Lung microvascular endothelial cell (primary cell): ENCODE data around the gene ZNF792. TPM values are rescaled to one million over a fixed set of nuclear protein-coding genes. Genes with fewer than 3 reads are reported as not detected.
"Not testable (repeated sequence)": the region's sequence is repeated elsewhere in the genome, so short reads cannot be mapped to it uniquely, and the experiment has no call there.

Experiments used
- DNase-seq, 2 donors: peaks; one replicate each; pipeline versions ENCODE4 v3.0.0 to v3.0.0-alpha.2; 2010; ENCODE audit warnings: low read depth in 2 of 2
- total RNA-seq: library from RNA; depleted of rRNA; stranded (reverse); fragments of >200 nt; gene quantifications from 2 replicates; pipeline ENCODE4 v1.2.1, GENCODE V29; 2014

ZNF792 gene
- total RNA-seq, 1 donor from 2014 or later = 39.1 TPM

GRCh38 chr19:34998777-34999497 lies 34.9 kb upstream of the ZNF792 start:
- DNase-seq = no peak

- not testable (repeated sequence) for DNase-seq
These were observed 34.2 kb upstream of the ZNF792 start for GRCh38 chr19:34998224-34998623.

DNA sequence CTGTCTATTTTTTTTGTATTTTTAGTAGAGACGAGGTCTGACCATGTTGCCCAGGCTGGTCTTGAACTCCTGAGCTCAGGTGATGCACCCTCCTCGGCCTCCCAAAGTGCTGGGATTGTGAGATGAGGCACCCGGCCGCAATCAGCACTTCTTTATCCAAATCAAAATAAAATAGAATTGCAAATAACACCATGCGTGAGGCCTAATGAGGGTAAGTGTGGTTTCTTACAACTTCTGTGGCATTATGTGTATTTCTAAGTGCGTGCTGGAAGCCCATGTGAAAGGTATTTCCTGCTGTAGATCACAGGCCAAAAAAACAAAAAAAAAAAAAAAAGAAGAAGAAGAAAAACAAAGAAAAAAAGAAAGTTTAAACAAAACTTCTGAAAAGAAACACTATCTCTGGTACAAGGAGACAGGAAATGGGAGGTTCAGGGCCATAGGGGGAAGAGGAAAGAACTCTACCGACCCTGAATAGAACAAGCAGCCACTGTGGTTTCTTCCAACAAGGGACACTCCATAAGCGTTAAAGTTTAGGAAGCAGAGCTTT lies 33.1 kb upstream of the ZNF792 start:
- DNase-seq = peak; percentile 47 to 53

DNA sequence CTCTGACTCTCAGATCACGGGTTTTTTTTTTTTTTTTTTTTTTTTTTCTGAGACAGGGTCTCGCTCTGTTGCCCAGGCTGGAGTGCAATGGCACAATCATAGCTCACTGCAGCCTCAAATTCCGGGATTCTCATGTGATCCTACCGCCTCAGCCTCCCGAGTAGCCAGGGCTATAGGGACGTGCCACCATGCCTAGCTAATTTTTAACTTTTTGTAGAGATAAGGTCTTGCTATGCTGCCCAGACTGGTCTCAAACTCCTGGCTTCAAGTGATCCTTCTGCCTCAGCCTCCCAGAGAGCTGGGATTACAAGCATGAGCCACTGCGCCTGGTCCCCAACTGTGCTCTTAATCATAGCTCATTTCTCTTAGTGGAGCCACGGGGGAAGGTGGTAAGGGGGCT lies 31.5 kb upstream of the ZNF792 start:
- no peak for DNase-seq

- DNase-seq = peak; percentile 68 to 75
These were observed 30.9 kb upstream of the ZNF792 start for GRCh38 chr19:34994643-34995541.

GRCh38 chr19:34994286-34994642 lies 30.2 kb upstream of the ZNF792 start:
- no peak for DNase-seq

GRCh38 chr19:34992582-34992981 lies 28.6 kb upstream of the ZNF792 start:
- not testable (repeated sequence) for DNase-seq

GRCh38 chr19:34991542-34992333 lies 27.7 kb upstream of the ZNF792 start:
- no peak for DNase-seq

DNA sequence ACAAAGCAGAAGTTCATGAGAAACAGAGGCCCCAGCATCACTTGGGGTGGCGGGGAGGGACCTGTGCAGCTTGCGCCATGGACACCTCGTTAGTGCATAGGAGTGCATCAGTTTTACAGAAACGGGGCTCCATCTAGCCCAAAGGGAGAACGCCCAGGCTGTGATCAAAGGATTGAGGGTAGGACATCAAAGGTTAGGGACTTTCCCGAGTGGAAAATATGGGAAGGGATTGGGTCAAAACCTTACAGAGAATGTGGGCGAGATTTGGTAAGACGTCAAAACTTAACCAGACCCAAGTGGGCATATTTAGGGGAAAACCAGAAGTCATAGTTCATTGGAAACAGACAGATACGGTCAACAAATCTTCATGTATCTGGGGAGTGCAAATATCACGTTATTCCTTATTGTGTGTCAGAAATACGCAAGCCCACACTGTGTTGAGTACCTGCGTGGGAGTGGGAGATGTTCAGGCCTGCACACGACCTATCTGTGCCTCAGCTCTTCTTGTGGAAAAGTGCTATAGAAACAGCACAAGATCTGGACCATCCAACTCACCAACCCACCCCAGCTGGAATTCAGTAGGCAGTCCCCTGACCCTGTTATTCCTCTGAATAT lies 26.7 kb upstream of the ZNF792 start:
- DNase-seq = no peak

DNA sequence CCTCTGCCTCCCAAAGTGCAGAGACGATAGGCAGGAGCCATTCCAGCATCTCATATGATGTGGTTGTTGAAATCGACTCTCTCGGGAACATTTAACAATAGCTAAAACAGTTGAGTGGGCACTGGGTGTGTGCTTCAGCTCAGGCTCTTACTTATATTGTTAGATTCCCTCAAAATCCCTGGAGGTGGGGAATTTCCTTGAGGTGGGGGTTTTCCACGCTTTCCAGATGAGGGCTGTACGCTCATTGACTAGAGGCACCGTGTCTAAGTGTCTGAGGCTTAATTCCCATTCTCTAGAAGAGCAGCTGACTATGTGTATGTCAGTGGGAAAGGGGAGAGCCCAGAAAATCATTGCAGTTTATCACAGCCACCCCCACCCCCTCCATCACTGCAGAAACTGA lies 25.3 kb upstream of the ZNF792 start:
- DNase-seq = no peak

DNA sequence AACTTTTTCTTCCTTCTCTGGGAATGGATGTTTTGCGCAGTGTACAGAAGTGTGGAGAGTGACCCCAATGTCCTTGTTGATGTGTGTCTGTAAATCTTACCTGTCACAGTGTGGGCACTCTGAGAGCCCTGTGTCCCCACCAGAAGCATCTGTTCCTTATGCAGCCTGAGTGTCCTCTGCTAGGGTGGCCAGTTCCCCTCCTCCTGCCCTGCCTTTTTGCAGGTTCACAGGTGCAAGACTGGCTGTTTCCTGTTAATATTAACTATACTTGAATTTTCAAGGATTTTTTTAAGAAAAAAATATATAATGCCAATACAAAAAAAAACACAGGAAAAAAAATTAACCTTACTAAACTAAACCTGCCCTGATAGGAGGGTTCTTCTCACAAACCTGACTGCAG lies 24.1 kb upstream of the ZNF792 start:
- DNase-seq = no peak

GRCh38 chr19:34985249-34986022 lies 21.4 kb upstream of the ZNF792 start:
- peak; percentile 41 to 86 for DNase-seq

GRCh38 chr19:34984287-34984686 lies 20.3 kb upstream of the ZNF792 start:
- no peak for DNase-seq

DNA sequence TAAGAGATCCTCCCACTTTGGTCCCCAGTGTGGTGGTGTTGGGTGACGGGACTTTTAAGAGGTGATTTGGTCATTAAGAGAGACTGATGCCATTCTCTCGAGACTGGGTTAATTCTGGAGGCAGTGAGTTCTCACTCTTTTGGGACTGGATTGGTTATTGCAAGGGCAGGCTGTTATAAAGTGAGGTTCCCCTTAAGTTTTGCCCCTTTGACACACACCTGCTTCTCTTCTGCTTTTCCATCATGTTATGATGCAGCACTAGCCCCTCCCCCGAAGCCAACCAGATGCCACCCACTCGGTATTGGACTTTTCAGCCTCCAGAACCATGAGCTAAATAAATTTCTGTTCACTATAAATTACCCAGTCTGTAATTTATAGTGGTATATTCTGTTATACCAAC lies 19.8 kb upstream of the ZNF792 start:
- no peak for DNase-seq

- DNase-seq = no peak
These were observed 18.2 kb upstream of the ZNF792 start for GRCh38 chr19:34982275-34982674.

GRCh38 chr19:34979819-34980640 lies 16.0 kb upstream of the ZNF792 start:
- DNase-seq = no peak

- DNase-seq = no peak
These were observed 12.6 kb upstream of the ZNF792 start for GRCh38 chr19:34976611-34977010.

GRCh38 chr19:34975056-34975455 lies 11.0 kb upstream of the ZNF792 start:
- no peak for DNase-seq

DNA sequence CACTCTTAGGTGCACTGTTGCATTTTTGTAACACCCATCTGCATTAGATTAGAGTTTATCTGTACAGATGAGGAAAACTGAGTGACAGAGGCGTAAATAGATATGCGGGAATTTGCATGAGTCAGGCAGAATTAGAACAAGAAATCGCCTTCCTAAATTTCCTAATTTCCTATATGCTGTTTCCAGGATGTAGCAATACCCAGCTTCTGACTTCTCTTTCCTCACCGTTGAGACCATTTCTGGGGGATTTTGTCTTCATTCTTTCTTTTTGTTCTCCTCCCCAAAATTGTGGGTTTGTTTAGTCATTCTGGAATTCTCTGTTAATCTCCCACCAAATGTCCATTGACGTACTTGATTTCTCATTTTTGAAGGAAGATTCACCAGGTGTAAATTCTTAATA lies 10.6 kb upstream of the ZNF792 start:
- no peak for DNase-seq
